Keratinocyte (primary cell): Measurements from ENCODE around the gene TMEM244. TPM values are rescaled to one million over a fixed set of nuclear protein-coding genes. Genes with fewer than 3 reads are reported as not detected.

Experiments used
- DNase-seq: peaks from one replicate; pipeline ENCODE4 v3.0.0-alpha.2; 2011; ENCODE audit warnings: low read depth, missing footprints, low spot score
- FAIRE-seq: peaks from 2 replicates; lab custom pipeline; 2011; peaks lifted over from hg19 to GRCh38; lab: Jason Lieb, UNC
- H2AFZ ChIP-seq: 2 replicates; pipeline ENCODE4 v1.6.0; 2012; ENCODE audit warnings: low read length, control low read depth, inconsistent platforms; ENCODE audit not compliant: control insufficient read depth
- H3K27ac ChIP-seq: 2 replicates; pipeline ENCODE4 v1.5.1; 2011; ENCODE audit warnings: low read length; ENCODE audit not compliant: control insufficient read depth, insufficient read depth
- H3K27me3 ChIP-seq: 3 replicates; pipeline ENCODE4 v1.6.0; 2011; ENCODE audit warnings: low read length; ENCODE audit not compliant: control insufficient read depth, insufficient read depth; ENCODE audit errors: extremely low read depth
- H3K36me3 ChIP-seq, 2 experiments: 2 replicates in 1 of 2; 3 replicates in 1 of 2; pipeline ENCODE4 v1.5.1; 2011; ENCODE audit warnings: low read length in 2 of 2, mild to moderate bottlenecking in 1 of 2; ENCODE audit not compliant: control insufficient read depth in 2 of 2, insufficient read depth in 2 of 2; ENCODE audit errors: extremely low read depth in 1 of 2
- H3K4me1 ChIP-seq: 3 replicates; pipeline ENCODE4 v1.5.1; 2011; ENCODE audit warnings: low read length; ENCODE audit not compliant: control insufficient read depth, insufficient read depth; ENCODE audit errors: extremely low read depth
- H3K4me2 ChIP-seq: 3 replicates; pipeline ENCODE4 v1.6.0; 2011; ENCODE audit warnings: low read depth, low read length; ENCODE audit not compliant: control insufficient read depth, insufficient read depth; ENCODE audit errors: extremely low read depth
- H3K4me3 ChIP-seq, 3 experiments: fragments of 200-600 bp in 1 of 3; sonication (generic) in 1 of 3; 2 replicates in 2 of 3; 3 replicates in 1 of 3; pipeline ENCODE4 v1.5.1; 2011 to 2016; ENCODE audit warnings: low read length in 3 of 3, mild to moderate bottlenecking in 3 of 3, control low read depth in 2 of 3, inconsistent platforms in 1 of 3, low read depth in 1 of 3, mixed read lengths in 1 of 3, mixed run types in 1 of 3, moderate library complexity in 1 of 3; ENCODE audit not compliant: control insufficient read depth in 2 of 3, insufficient read depth in 2 of 3; ENCODE audit errors: extremely low read depth in 1 of 3
- H3K79me2 ChIP-seq: 2 replicates; pipeline ENCODE4 v1.6.0; 2012; ENCODE audit warnings: low read length; ENCODE audit not compliant: control insufficient read depth, insufficient read depth
- H3K9ac ChIP-seq: 3 replicates; pipeline ENCODE4 v1.6.0; 2011; ENCODE audit warnings: low read length; ENCODE audit not compliant: control insufficient read depth, insufficient read depth; ENCODE audit errors: extremely low read depth
- H3K9me1 ChIP-seq: 3 replicates; pipeline ENCODE4 v1.6.0; 2011; ENCODE audit warnings: low read length; ENCODE audit not compliant: control insufficient read depth, insufficient read depth; ENCODE audit errors: extremely low read depth
- H3K9me3 ChIP-seq: 2 replicates; pipeline ENCODE4 v1.5.1; 2012; ENCODE audit warnings: low read depth, low read length; ENCODE audit not compliant: control insufficient read depth
- H4K20me1 ChIP-seq: 3 replicates; pipeline ENCODE4 v1.6.0; 2011; ENCODE audit warnings: low read length; ENCODE audit not compliant: control insufficient read depth, insufficient read depth; ENCODE audit errors: extremely low read depth
- EZH2 ChIP-seq: IDR thresholded peaks from one replicate; pipeline ENCODE4 v1.6.1; 2012; ENCODE audit warnings: inconsistent platforms, mild to moderate bottlenecking, low read length, moderate library complexity
- dilution Hi-C: fragments of 300-500 bp; cut with MboI; formaldehyde crosslinking; loops from one replicate; pipeline ENCODE4 v1.7.0; 2020; ENCODE audit warnings: low sequenced_read_pairs; ENCODE audit not compliant: extremely low pct_ligation_motif_present
- polyA plus RNA-seq, 5 experiments: library from polyadenylated mRNA; depleted of rRNA in 3 of 5; stranded (reverse) in 3 of 5; stranded (forward) in 1 of 5; unstranded in 1 of 5; fragments of >200 nt; gene quantifications; 1 replicate in 1 of 5; 2 replicates in 3 of 5; 3 replicates in 1 of 5; pipeline versions ENCODE4 v1.2.1 to v1.2.3, GENCODE V29; 2011 to 2012; ENCODE audit warnings: missing spikeins in 2 of 5, low read depth in 1 of 5, low replicate concordance in 1 of 5
- TF ChIP-seq, protein P1 (sequence below), 3 experiments: IDR thresholded peaks in 1 of 3; conservative IDR thresholded peaks in 1 of 3; optimal IDR thresholded peaks in 1 of 3; 2 replicates in 2 of 3; 3 replicates in 1 of 3; pipeline versions ENCODE3 to v1.5.1; 2011; ENCODE audit warnings: low read length in 3 of 3, mild to moderate bottlenecking in 3 of 3, moderate library complexity in 2 of 3, control low read depth in 1 of 3, inconsistent platforms in 1 of 3; ENCODE audit not compliant: insufficient read depth in 2 of 3; ENCODE audit errors: extremely low read depth in 1 of 3

Gene TMEM244
- polyA plus RNA-seq, 1 donor (not counting 4 experiments of a cell fraction or from before 2014, with no cell fraction given), result 0.12 TPM

DNA sequence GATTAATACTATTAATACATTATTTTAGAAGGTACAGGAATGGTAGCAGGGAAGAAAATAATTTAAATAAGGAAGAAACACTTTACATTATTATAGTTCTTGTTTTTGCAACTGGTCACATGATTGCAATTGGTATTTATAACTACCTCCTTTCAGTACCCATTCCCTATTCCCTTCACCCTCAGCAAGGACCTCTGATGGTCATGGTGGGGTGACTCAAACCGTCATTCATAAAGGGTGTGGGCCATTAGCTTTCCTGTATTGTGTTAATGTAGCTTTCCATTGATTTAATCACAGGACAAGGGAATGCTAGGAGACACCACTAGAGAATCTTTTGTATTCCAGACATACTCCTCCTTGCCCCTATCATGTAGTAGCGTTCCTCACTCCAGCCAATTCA, 47.2 kb upstream of the TMEM244 start:
- H2AFZ ChIP-seq, result no peak overlapping the region
- H3K27me3 ChIP-seq, result no peaks in the 10 kb centered on the region
- H3K4me1 ChIP-seq, result peaks cover 2% of the 10 kb centered on the region
- TF ChIP-seq, protein P1, sequence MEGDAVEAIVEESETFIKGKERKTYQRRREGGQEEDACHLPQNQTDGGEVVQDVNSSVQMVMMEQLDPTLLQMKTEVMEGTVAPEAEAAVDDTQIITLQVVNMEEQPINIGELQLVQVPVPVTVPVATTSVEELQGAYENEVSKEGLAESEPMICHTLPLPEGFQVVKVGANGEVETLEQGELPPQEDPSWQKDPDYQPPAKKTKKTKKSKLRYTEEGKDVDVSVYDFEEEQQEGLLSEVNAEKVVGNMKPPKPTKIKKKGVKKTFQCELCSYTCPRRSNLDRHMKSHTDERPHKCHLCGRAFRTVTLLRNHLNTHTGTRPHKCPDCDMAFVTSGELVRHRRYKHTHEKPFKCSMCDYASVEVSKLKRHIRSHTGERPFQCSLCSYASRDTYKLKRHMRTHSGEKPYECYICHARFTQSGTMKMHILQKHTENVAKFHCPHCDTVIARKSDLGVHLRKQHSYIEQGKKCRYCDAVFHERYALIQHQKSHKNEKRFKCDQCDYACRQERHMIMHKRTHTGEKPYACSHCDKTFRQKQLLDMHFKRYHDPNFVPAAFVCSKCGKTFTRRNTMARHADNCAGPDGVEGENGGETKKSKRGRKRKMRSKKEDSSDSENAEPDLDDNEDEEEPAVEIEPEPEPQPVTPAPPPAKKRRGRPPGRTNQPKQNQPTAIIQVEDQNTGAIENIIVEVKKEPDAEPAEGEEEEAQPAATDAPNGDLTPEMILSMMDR (optimal IDR thresholded peaks at IDR 0.05 in 1 of 3, IDR thresholded peaks at IDR 0.05 in 1 of 3, conservative IDR thresholded peaks at IDR 0.05 in 1 of 3; ENCODE audit: extremely low read depth in 1 of 3, insufficient read depth in 2 of 3, low read length in 3 of 3), result no peak
- TF ChIP-seq EZH2, result no peak
- FAIRE-seq (no peak), DNase-seq (no peak)
- H3K9ac ChIP-seq, result no peak overlapping the region
- no peaks in the 10 kb centered on the region for H3K9me3 ChIP-seq
- H3K4me2 ChIP-seq, result no peak overlapping the region
- H4K20me1 ChIP-seq, result no peaks in the 10 kb centered on the region
- no peaks in the 10 kb centered on the region for H3K36me3 ChIP-seq
- no peaks in the 10 kb centered on the region for H3K9me1 ChIP-seq
- dilution Hi-C loops, result no loop called here
- no peak overlapping the region for H3K4me3 ChIP-seq
- H3K27ac ChIP-seq, result no peak overlapping the region
- H3K79me2 ChIP-seq, result no peaks in the 10 kb centered on the region

DNA sequence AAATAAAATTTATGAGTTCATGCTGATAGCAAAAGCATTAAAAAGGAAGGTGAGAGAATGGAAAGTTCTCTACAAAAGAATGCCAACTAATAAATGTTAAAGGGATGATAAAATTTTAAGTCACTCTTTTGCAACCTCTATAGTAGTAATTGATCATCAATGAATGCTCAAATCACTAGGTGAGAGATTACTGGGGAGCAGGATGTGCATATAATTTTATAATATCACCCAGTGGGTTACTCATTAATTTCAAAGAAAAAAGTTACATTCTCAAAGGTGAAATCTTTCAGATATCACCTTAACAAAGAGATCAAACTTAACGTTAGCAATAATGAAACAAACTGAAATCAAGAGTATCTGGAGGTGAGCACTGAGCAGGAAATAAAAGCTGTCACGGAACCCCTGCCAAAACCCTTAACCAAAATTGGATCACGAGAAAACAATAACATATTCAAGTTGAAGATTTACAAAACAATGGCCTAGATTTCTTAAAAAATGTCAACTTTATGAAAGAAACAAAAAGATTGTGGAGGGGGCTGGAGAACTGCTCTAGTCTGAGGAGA, 45.5 kb upstream of the TMEM244 start:
- dilution Hi-C loops, result no loop called here
- Histone ChIP-seq H3K4me1 (peaks cover 5% of the 10 kb centered on the region), H3K9ac (no peak overlapping the region), H3K27me3 (no peaks in the 10 kb centered on the region), H4K20me1 (no peaks in the 10 kb centered on the region), H2AFZ (no peak overlapping the region), H3K36me3 (no peaks in the 10 kb centered on the region), H3K4me2 (no peak overlapping the region), H3K4me3 (no peak overlapping the region), H3K27ac (no peak overlapping the region), H3K9me3 (no peaks in the 10 kb centered on the region), H3K9me1 (no peaks in the 10 kb centered on the region), H3K79me2 (no peaks in the 10 kb centered on the region)
- TF ChIP-seq EZH2, result no peak
- TF ChIP-seq, protein P1 (optimal IDR thresholded peaks at IDR 0.05 in 1 of 3, IDR thresholded peaks at IDR 0.05 in 1 of 3, conservative IDR thresholded peaks at IDR 0.05 in 1 of 3; ENCODE audit: extremely low read depth in 1 of 3, insufficient read depth in 2 of 3, low read length in 3 of 3), result no peak
- DNase-seq, result no peak
- FAIRE-seq, result no peak
